H1 (cell line): ENCODE data around the gene HIBCH. TPM values are rescaled to one million over a fixed set of nuclear protein-coding genes. Genes with fewer than 3 reads are reported as not detected.

ENCODE experiments used
- CTCF ChIA-PET: fragments of 300-600 bp; sonication (Branson Sonifier 250); formaldehyde crosslinking; loops from one replicate; lab custom pipeline; 2021; ENCODE audit not compliant: partially characterized antibody; lab: Charles Lee
- POLR2A ChIA-PET: fragments of 300-600 bp; sonication (Branson Sonifier 250); formaldehyde crosslinking; loops from one replicate; lab custom pipeline; 2021; ENCODE audit warnings: inconsistent platforms; ENCODE audit not compliant: partially characterized antibody; lab: Charles Lee
- DNase-seq, 2 experiments: peaks; one replicate each; pipeline versions ENCODE4 v3.0.0 to v3.0.0-alpha.2; 2010 to 2022; ENCODE audit warnings: low spot score in 2 of 2, low read depth in 1 of 2, mixed read lengths in 1 of 2
- FAIRE-seq: peaks from 2 replicates; lab custom pipeline; 2011; peaks lifted over from hg19 to GRCh38; lab: Jason Lieb, UNC
- H2AFZ ChIP-seq: 2 replicates; pipeline ENCODE4 v1.8.1; 2012; ENCODE audit warnings: low read length, inconsistent platforms
- H2AK5ac ChIP-seq: 2 replicates; pipeline ENCODE4 v1.6.1; 2013; ENCODE audit warnings: low read depth, low read length
- H2BK120ac ChIP-seq: replicated peaks from 2 replicates; pipeline ENCODE3; 2013; ENCODE audit warnings: low read depth, low read length, inconsistent platforms
- H2BK12ac ChIP-seq: 2 replicates; pipeline ENCODE4 v1.6.1; 2013; ENCODE audit warnings: low read depth, low read length
- H2BK15ac ChIP-seq: 2 replicates; pipeline ENCODE4 v1.6.1; 2013; ENCODE audit warnings: low read length
- H2BK20ac ChIP-seq: 2 replicates; pipeline ENCODE4 v1.6.1; 2013; ENCODE audit warnings: low read length
- H2BK5ac ChIP-seq: 2 replicates; pipeline ENCODE4 v1.6.1; 2013; ENCODE audit warnings: low read depth, low read length
- H3K14ac ChIP-seq: 2 replicates; pipeline ENCODE4 v1.6.1; 2013; ENCODE audit warnings: inconsistent platforms; ENCODE audit not compliant: insufficient read length
- H3K18ac ChIP-seq: 2 replicates; pipeline ENCODE4 v1.6.1; 2013; ENCODE audit warnings: low read length; ENCODE audit errors: extremely low read depth
- H3K23ac ChIP-seq: 2 replicates; pipeline ENCODE4 v1.6.1; 2013; ENCODE audit warnings: inconsistent platforms; ENCODE audit not compliant: insufficient read length
- H3K23me2 ChIP-seq: 2 replicates; pipeline ENCODE4 v1.6.1; 2013; ENCODE audit warnings: low read depth, low read length
- H3K27ac ChIP-seq: 2 replicates; pipeline ENCODE4 v1.6.1; 2011; ENCODE audit warnings: low read depth, low read length, inconsistent platforms
- H3K27me3 ChIP-seq, 4 experiments: replicated peaks in 1 of 4; 1 replicate in 1 of 4; 2 replicates in 3 of 4; pipeline versions ENCODE4 v1.6.1 to v1.8.1; 2011 to 2013; ENCODE audit warnings: low read length in 3 of 4, mild to moderate bottlenecking in 3 of 4, inconsistent platforms in 2 of 4, mixed read lengths in 2 of 4, moderate library complexity in 1 of 4; ENCODE audit not compliant: control insufficient read depth in 3 of 4, insufficient read depth in 3 of 4; ENCODE audit errors: extremely low read depth in 1 of 4
- H3K36me3 ChIP-seq, 4 experiments: 2 replicates each; pipeline versions ENCODE4 v1.6.1 to v1.8.1; 2011 to 2013; ENCODE audit warnings: mild to moderate bottlenecking in 4 of 4, low read length in 3 of 4, moderate library complexity in 2 of 4, control low read depth in 1 of 4, inconsistent platforms in 1 of 4; ENCODE audit not compliant: insufficient read depth in 4 of 4, control insufficient read depth in 2 of 4
- H3K4ac ChIP-seq: replicated peaks from 2 replicates; pipeline ENCODE3; 2013; ENCODE audit warnings: low read length, low read depth, mixed read lengths, inconsistent platforms; ENCODE audit not compliant: insufficient read length
- H3K4me1 ChIP-seq, 4 experiments: replicated peaks in 1 of 4; 1 replicate in 1 of 4; 2 replicates in 3 of 4; pipeline versions ENCODE4 v1.6.1 to v1.8.1; 2011 to 2013; ENCODE audit warnings: low read length in 3 of 4, inconsistent platforms in 2 of 4, mixed read lengths in 1 of 4; ENCODE audit not compliant: insufficient read depth in 4 of 4, control insufficient read depth in 3 of 4
- H3K4me2 ChIP-seq, 2 experiments: 2 replicates each; pipeline versions ENCODE4 v1.6.1 to v1.8.1; 2011 to 2013; ENCODE audit warnings: low read depth in 2 of 2, low read length in 2 of 2, control low read depth in 1 of 2, inconsistent platforms in 1 of 2, mild to moderate bottlenecking in 1 of 2; ENCODE audit not compliant: insufficient read depth in 1 of 2
- H3K4me3 ChIP-seq, 4 experiments: fragments of 200-600, 300-600 bp in 1 of 4; sonication (generic), shearing (Covaris generic), sonication (Bioruptor Twin) in 1 of 4; 2 replicates each; pipeline versions ENCODE4 v1.5.1 to v1.8.1; 2011 to 2016; ENCODE audit warnings: low read length in 4 of 4, low read depth in 3 of 4, control low read depth in 2 of 4, inconsistent platforms in 2 of 4, mild to moderate bottlenecking in 2 of 4, mixed read lengths in 1 of 4, moderate library complexity in 1 of 4; ENCODE audit not compliant: insufficient read depth in 2 of 4; ENCODE audit errors: extremely low read depth in 1 of 4
- H3K56ac ChIP-seq: replicated peaks from 2 replicates; pipeline ENCODE3; 2013; ENCODE audit warnings: low read depth, mild to moderate bottlenecking, mixed read lengths, low read length, inconsistent platforms; ENCODE audit not compliant: insufficient read length
- H3K79me1 ChIP-seq: 2 replicates; pipeline ENCODE4 v1.6.1; 2013; ENCODE audit warnings: low read depth, low read length, control low read depth
- H3K79me2 ChIP-seq, 2 experiments: 2 replicates each; pipeline versions ENCODE4 v1.6.1 to v1.8.1; 2012 to 2013; ENCODE audit warnings: low read length in 2 of 2, mild to moderate bottlenecking in 2 of 2, inconsistent platforms in 1 of 2; ENCODE audit not compliant: insufficient read depth in 2 of 2, control insufficient read depth in 1 of 2
- H3K9ac ChIP-seq, 4 experiments: replicated peaks in 1 of 4; 1 replicate in 1 of 4; 2 replicates in 3 of 4; pipeline versions ENCODE4 v1.6.1 to v1.8.1; 2011 to 2013; ENCODE audit warnings: low read depth in 3 of 4, low read length in 3 of 4, control low read depth in 2 of 4, mild to moderate bottlenecking in 2 of 4, moderate library complexity in 2 of 4, inconsistent platforms in 1 of 4; ENCODE audit errors: extremely low read depth in 1 of 4
- H3K9me3 ChIP-seq, 2 experiments: 2 replicates each; pipeline versions ENCODE4 v1.6.1 to v1.8.1; 2012 to 2013; ENCODE audit warnings: mild to moderate bottlenecking in 2 of 2, moderate library complexity in 2 of 2, control low read depth in 1 of 2, inconsistent platforms in 1 of 2, low read depth in 1 of 2, low read length in 1 of 2, mixed read lengths in 1 of 2; ENCODE audit not compliant: insufficient read depth in 2 of 2
- H4K20me1 ChIP-seq, 2 experiments: replicated peaks in 1 of 2; 2 replicates each; pipeline versions ENCODE3 to v1.8.1; 2011 to 2013; ENCODE audit warnings: inconsistent platforms in 2 of 2, low read length in 2 of 2, mild to moderate bottlenecking in 1 of 2; ENCODE audit not compliant: insufficient read depth in 2 of 2, control insufficient read depth in 1 of 2
- H4K5ac ChIP-seq: 2 replicates; pipeline ENCODE4 v1.6.1; 2013; ENCODE audit warnings: low read length, low read depth, mixed read lengths, inconsistent platforms; ENCODE audit not compliant: insufficient read length
- H4K8ac ChIP-seq: 2 replicates; pipeline ENCODE4 v1.8.0; 2013; ENCODE audit warnings: mild to moderate bottlenecking, moderate library complexity, low read length, inconsistent platforms; ENCODE audit not compliant: insufficient read depth; ENCODE audit errors: extremely low read depth
- H4K91ac ChIP-seq: replicated peaks from 2 replicates; pipeline ENCODE3; 2013; ENCODE audit warnings: low read length, mixed read lengths, inconsistent platforms; ENCODE audit not compliant: insufficient read length
- WGBS, 2 experiments: shearing (Covaris generic) in 1 of 2; methylation state at CpG; one replicate each; pipeline versions ENCODE4 v1.1.6 to v1.1.7; 2013 to 2015; ENCODE audit warnings: low lambda C conversion rate in 2 of 2, mixed read lengths in 2 of 2, inconsistent platforms in 1 of 2, low coverage in 1 of 2, missing lambda C conversion rate in 1 of 2; ENCODE audit not compliant: insufficient replicate concordance in 2 of 2, insufficient coverage in 1 of 2, insufficient read length in 1 of 2; ENCODE audit errors: extremely low coverage in 1 of 2, missing lambda C conversion rate in 1 of 2; 5-methylcytosine and 5-hydroxymethylcytosine counted together
- polyA plus RNA-seq, 7 experiments: library from polyadenylated mRNA; depleted of rRNA in 3 of 7; stranded (reverse) in 5 of 7; unstranded in 2 of 7; fragments of >200 nt in 5 of 7; fragments of 200-250 nt in 2 of 7; gene quantifications; 1 replicate in 5 of 7; 2 replicates in 1 of 7; 4 replicates in 1 of 7; pipeline versions ENCODE4 v1.2.1 to v1.2.3, GENCODE V29; 2011 to 2013; ENCODE audit warnings: missing spikeins in 2 of 7, mixed read lengths in 2 of 7
- total RNA-seq: library from RNA; stranded (reverse); fragmentation: NEBNext Ultra II Directional; extraction: Animal tissue kit (Norgen Biotek cat#: 25700); gene quantifications from 2 replicates; pipeline ENCODE4 v1.2.1, GENCODE V29; 2021

Gene HIBCH
- total and polyA plus RNA-seq, 2 of the 8 experiments (the other 6 are each of a cell fraction or from before 2014, with no cell fraction given): 7.5 to 31.8 TPM

GRCh38 chr2:190261851-190262250 is 57.8 kb downstream of the HIBCH start:
- H3K4me1 ChIP-seq: no peaks in the 10 kb centered on the region
- H2AK5ac ChIP-seq: no peak overlapping the region
- H4K20me1 ChIP-seq: no peaks in the 10 kb centered on the region
- H2BK5ac ChIP-seq: no peak overlapping the region
- H3K4me2 ChIP-seq: no peak overlapping the region
- no peak overlapping the region for H3K27ac ChIP-seq
- no peak overlapping the region for H4K91ac ChIP-seq
- H2BK20ac ChIP-seq: no peak overlapping the region
- no peak overlapping the region for H2AFZ ChIP-seq
- H2BK12ac ChIP-seq: no peak overlapping the region
- no peak for FAIRE-seq
- H3K4ac ChIP-seq: no peak overlapping the region
- H3K9me3 ChIP-seq: 0 out of 4 replicates have a peak, but pooled peaks cover 0 to 2% of the 10 kb centered on the region in 2 experiments
- no peak for DNase-seq
- H4K8ac ChIP-seq: no peak overlapping the region
- no peak overlapping the region for H3K14ac ChIP-seq
- no peak overlapping the region for H2BK120ac ChIP-seq
- no peak overlapping the region for H3K23ac ChIP-seq
- no peak overlapping the region for H3K18ac ChIP-seq
- no peaks in the 10 kb centered on the region for H3K27me3 ChIP-seq
- H3K36me3 ChIP-seq: peaks cover 0 to 6% (median 0%) of the 10 kb centered on the region in 4 experiments; a peak in 2 of 8 replicates
- H3K56ac ChIP-seq: no peak overlapping the region
- no peak overlapping the region for H3K9ac ChIP-seq
- no peak overlapping the region for H3K4me3 ChIP-seq
- H3K79me1 ChIP-seq: no peaks in the 10 kb centered on the region
- CTCF ChIA-PET: interaction anchor here (0.7 to 2.5 kb wide), 2 partner anchors 15 to 123 kb away, joined by 3 to 9 read pairs; no protein-coding TSS in a partner anchor
- no peaks in the 10 kb centered on the region for H3K23me2 ChIP-seq
- H4K5ac ChIP-seq: no peak overlapping the region
- POLR2A ChIA-PET: interaction anchor here (0.6 kb wide), 1 partner anchor 127 kb away, joined by 3 read pairs; no protein-coding TSS in a partner anchor
- H3K79me2 ChIP-seq: no peaks in the 10 kb centered on the region
- no peak overlapping the region for H2BK15ac ChIP-seq
- WGBS, 2 experiments: 87% methylated on average over 2 of the region's 2 CpGs; no CpG with 5 or more reads in 1 of the 2 experiments
